Liver (tissue), 9 donors: Measurements from ENCODE around the gene DDIAS. TPM values are rescaled to one million over a fixed set of nuclear protein-coding genes. Genes with fewer than 3 reads are reported as not detected.
A peak's percentile ranks its signal among the peaks of the same experiment; 100 is the strongest.

Experiments
- DNase-seq: peaks from one replicate; pipeline ENCODE4 v3.0.0-alpha.2; 2017; ENCODE audit warnings: low spot score
- H3K27ac ChIP-seq, 2 donors: one replicate each; pipeline ENCODE4 v1.7.0; 2013; ENCODE audit warnings: inconsistent platforms in 2 of 2, low read length in 2 of 2, control low read depth in 1 of 2, low read depth in 1 of 2, mild to moderate bottlenecking in 1 of 2
- H3K27me3 ChIP-seq, 4 donors: one replicate each; pipeline versions ENCODE4 v1.6.1 to v1.7.0; 2013; ENCODE audit warnings: low read length in 3 of 4, inconsistent platforms in 1 of 4, mild to moderate bottlenecking in 1 of 4, moderate library complexity in 1 of 4; ENCODE audit not compliant: control insufficient read depth in 4 of 4, insufficient read depth in 4 of 4
- H3K36me3 ChIP-seq, 4 donors: one replicate each; pipeline versions ENCODE4 v1.6.1 to v1.7.0; 2013; ENCODE audit warnings: low read length in 3 of 4, mild to moderate bottlenecking in 3 of 4, low read depth in 1 of 4, moderate library complexity in 1 of 4; ENCODE audit not compliant: control insufficient read depth in 4 of 4, insufficient read depth in 3 of 4
- H3K4me1 ChIP-seq, 4 donors: one replicate each; pipeline versions ENCODE4 v1.6.1 to v1.7.0; 2013; ENCODE audit warnings: low read length in 3 of 4, mild to moderate bottlenecking in 3 of 4, moderate library complexity in 1 of 4; ENCODE audit not compliant: control insufficient read depth in 4 of 4, insufficient read depth in 4 of 4
- H3K4me3 ChIP-seq, 3 donors: one replicate each; pipeline versions ENCODE4 v1.6.1 to v1.7.0; 2013; ENCODE audit warnings: low read length in 3 of 3, control low read depth in 1 of 3, low read depth in 1 of 3, mild to moderate bottlenecking in 1 of 3
- H3K9ac ChIP-seq, 2 donors: one replicate each; pipeline ENCODE4 v1.7.0; 2013; ENCODE audit warnings: low read length in 2 of 2, mild to moderate bottlenecking in 2 of 2, moderate library complexity in 2 of 2, control low read depth in 1 of 2, low read depth in 1 of 2
- H3K9me3 ChIP-seq, 4 donors: one replicate each; pipeline versions ENCODE4 v1.6.1 to v1.7.0; 2013; ENCODE audit warnings: low read length in 3 of 4; ENCODE audit not compliant: control insufficient read depth in 4 of 4
- ATF3 ChIP-seq: IDR thresholded peaks from 2 replicates; pipeline ENCODE4 v1.6.1; 2016; ENCODE audit warnings: antibody characterized with exemption
- CTCF ChIP-seq: fragments of 150-350 bp; IDR thresholded peaks from 2 replicates; pipeline ENCODE4 v1.5.1; 2017; ENCODE audit warnings: improper control_type of control experiment, low read depth, low read length; ENCODE audit not compliant: missing input control
- EGR1 ChIP-seq, 2 donors: IDR thresholded peaks; 2 replicates each; pipeline ENCODE4 v1.6.1; 2016 to 2018; ENCODE audit warnings: antibody characterized with exemption in 2 of 2, low read depth in 2 of 2
- FOXA1 ChIP-seq: IDR thresholded peaks from 2 replicates; pipeline ENCODE4 v1.6.1; 2016; ENCODE audit warnings: antibody characterized with exemption
- FOXA2 ChIP-seq: IDR thresholded peaks from 2 replicates; pipeline ENCODE4 v1.6.1; 2016; ENCODE audit warnings: antibody characterized with exemption
- GABPA ChIP-seq, 2 donors: IDR thresholded peaks in 1 of 2; conservative IDR thresholded peaks in 1 of 2; 2 replicates each; pipeline ENCODE4 v1.6.1; 2016; ENCODE audit warnings: antibody characterized with exemption in 2 of 2, mild to moderate bottlenecking in 1 of 2, moderate library complexity in 1 of 2
- HNF4A ChIP-seq, 2 donors: conservative IDR thresholded peaks; 2 replicates each; pipeline ENCODE4 v1.6.1; 2016; ENCODE audit warnings: antibody characterized with exemption in 2 of 2, mild to moderate bottlenecking in 2 of 2
- JUND ChIP-seq, 2 donors: IDR thresholded peaks; 2 replicates each; pipeline ENCODE4 v1.6.1; 2016; ENCODE audit warnings: antibody characterized with exemption in 2 of 2
- NR2F2 ChIP-seq: IDR thresholded peaks from 2 replicates; pipeline ENCODE4 v1.6.1; 2016; ENCODE audit warnings: antibody characterized with exemption
- RAD21 ChIP-seq, 2 donors: IDR thresholded peaks; 2 replicates each; pipeline ENCODE4 v1.6.1; 2016; ENCODE audit warnings: antibody characterized with exemption in 2 of 2, mild to moderate bottlenecking in 2 of 2
- SP1 ChIP-seq: IDR thresholded peaks from 2 replicates; pipeline ENCODE4 v1.6.1; 2018; ENCODE audit warnings: antibody characterized with exemption, mild to moderate bottlenecking
- ZBTB33 ChIP-seq: IDR thresholded peaks from 2 replicates; pipeline ENCODE4 v1.6.1; 2016; ENCODE audit warnings: antibody characterized with exemption
- WGBS: extraction: QIAGEN DNeasy Blood & Tissue Kit; methylation state at CpG from one replicate; pipeline ENCODE4 v1.1.7; 2013; 5-methylcytosine and 5-hydroxymethylcytosine counted together
- polyA plus RNA-seq, 2 donors: library from polyadenylated mRNA; stranded (reverse) in 1 of 2; unstranded in 1 of 2; fragments of 200-250 nt in 1 of 2; fragments of >200 nt in 1 of 2; fragmentation: Nextera tagmentation in 1 of 2; extraction: Ambion mirVana in 1 of 2; gene quantifications; one replicate each; pipeline versions ENCODE4 v1.2.1 to v1.2.3, GENCODE V29; 2013 to 2015
- total RNA-seq, 2 donors: library from RNA; depleted of rRNA; stranded (reverse); fragments of >200 nt; gene quantifications; one replicate each; pipeline ENCODE4 v1.2.3, GENCODE V29; 2014
- donor health status: healthy.
- donor health status: healthy.
- donor health status: healthy.
- donor health status: healthy.
- donor health status: healthy.

DDIAS gene
- total and polyA plus RNA-seq, 4 donors, result 0.25 to 8.4 (median 0.47) TPM

GRCh38 chr11:82927264-82927880 is 25.8 kb downstream of the DDIAS start (continued):
- TF ChIP-seq RAD21 (IDR thresholded peaks at IDR 0.05), result peak; percentile 77 to 83
- TF ChIP-seq ATF3, result peak; percentile 39
- no peak for TF ChIP-seq EGR1 (IDR thresholded peaks at IDR 0.05; ENCODE audit: low read depth in 2 of 2)
- no peak for TF ChIP-seq NR2F2

- no peak overlapping the region for H3K9ac ChIP-seq
- no peak overlapping the region for H3K4me3 ChIP-seq
- H3K9me3 ChIP-seq, result no peaks in the 10 kb centered on the region
- no peak for DNase-seq
- WGBS, result 95% methylated on average over 10 of the region's 10 CpGs
- no peaks in the 10 kb centered on the region for H3K4me1 ChIP-seq
- H3K36me3 ChIP-seq, result no peaks in the 10 kb centered on the region
- no peak overlapping the region for H3K27ac ChIP-seq
- no peaks in the 10 kb centered on the region for H3K27me3 ChIP-seq
- TF ChIP-seq EGR1 (IDR thresholded peaks at IDR 0.05; ENCODE audit: low read depth in 2 of 2) (no peak), RAD21 (IDR thresholded peaks at IDR 0.05) (no peak), FOXA1 (no peak), FOXA2 (no peak), ATF3 (no peak), SP1 (no peak), HNF4A (conservative IDR thresholded peaks at IDR 0.05) (no peak)
These were observed 27.6 kb downstream of the DDIAS start for GRCh38 chr11:82929121-82929520.

GRCh38 chr11:82930229-82930628 is 28.7 kb downstream of the DDIAS start:
- WGBS, result 79% methylated on average over 3 of the region's 3 CpGs

More at GRCh38 chr11:82930229-82930628, 28.7 kb downstream of the DDIAS start:
- no peak overlapping the region for H3K9ac ChIP-seq
- H3K9me3 ChIP-seq, result no peaks in the 10 kb centered on the region
- no peak overlapping the region for H3K4me3 ChIP-seq
- TF ChIP-seq RAD21 (IDR thresholded peaks at IDR 0.05), result no peak
- TF ChIP-seq ZBTB33, result no peak
- TF ChIP-seq EGR1 (IDR thresholded peaks at IDR 0.05; ENCODE audit: low read depth in 2 of 2), result no peak
- TF ChIP-seq FOXA2, result no peak
- TF ChIP-seq CTCF, result no peak
- TF ChIP-seq JUND (IDR thresholded peaks at IDR 0.05), result no peak
- no peak for TF ChIP-seq GABPA (IDR thresholded peaks at IDR 0.05 in 1 of 2, conservative IDR thresholded peaks at IDR 0.05 in 1 of 2)
- H3K4me1 ChIP-seq, result no peaks in the 10 kb centered on the region
- DNase-seq, result no peak
- H3K36me3 ChIP-seq, result no peaks in the 10 kb centered on the region
- no peak overlapping the region for H3K27ac ChIP-seq
- no peaks in the 10 kb centered on the region for H3K27me3 ChIP-seq
